Stimulated activated CD4-positive, alpha-beta T cell treated with anti-CD3 and anti-CD28 coated beads, Interleukin-15, amount 100 ng/mL, for 48 hours (primary cell): ENCODE results near the gene TCF20.

Experiments
- DNase-seq, 2 donors: peaks; one replicate each; pipeline ENCODE4 v3.0.0-alpha.2; 2020; ENCODE audit warnings: low read depth in 2 of 2

The TCF20 gene

GRCh38 chr22:42261296-42261695 lies 9.2 kb downstream of the TCF20 start:
- DNase-seq, result no peak

- no peak for DNase-seq
Observed at GRCh38 chr22:42258126-42258525, 12.3 kb downstream of the TCF20 start.

GRCh38 chr22:42257386-42257785 lies 13.1 kb downstream of the TCF20 start:
- DNase-seq, result no peak

GRCh38 chr22:42256930-42257329 lies 13.5 kb downstream of the TCF20 start:
- no peak for DNase-seq

DNA sequence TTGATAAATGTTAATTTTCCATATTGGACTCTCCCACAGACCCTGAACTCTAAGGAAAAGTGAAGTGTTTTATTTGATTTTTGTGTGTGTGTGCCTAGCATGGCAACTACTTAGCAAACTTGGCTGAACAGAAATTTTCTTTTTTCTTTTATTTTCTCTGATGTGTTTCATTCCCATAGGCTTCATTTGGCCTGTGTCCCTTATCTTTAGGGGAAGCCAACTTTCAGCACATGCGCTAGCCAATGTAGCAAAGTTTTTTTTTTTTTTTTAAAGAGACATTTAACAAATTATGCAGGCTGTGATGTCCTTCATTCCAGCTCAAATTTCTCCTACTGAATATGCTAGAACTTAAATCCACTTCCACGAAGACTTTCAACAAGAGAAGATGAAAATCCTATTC lies 14.2 kb downstream of the TCF20 start:
- DNase-seq, result no peak

- no peak for DNase-seq
Observed at GRCh38 chr22:42249831-42250230, 20.6 kb downstream of the TCF20 start.

DNA sequence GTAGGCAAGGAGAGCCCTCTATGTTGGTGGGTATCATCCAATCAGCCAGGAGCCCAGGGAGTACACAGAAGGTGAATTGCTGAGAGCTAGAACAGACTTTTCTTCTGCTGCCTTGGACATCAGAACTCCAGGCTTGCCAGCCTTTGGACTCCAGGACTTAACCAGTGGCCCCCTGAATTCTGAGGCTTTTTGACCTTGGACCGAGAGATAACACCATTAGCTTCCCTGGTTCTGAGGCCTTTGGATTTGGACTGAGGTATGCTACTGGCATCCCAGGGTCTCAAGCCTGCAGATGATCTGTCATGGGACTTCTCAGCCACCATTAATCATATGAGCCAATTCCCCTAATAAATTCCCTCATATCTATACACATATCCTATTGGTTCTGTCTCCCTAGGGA lies 21.5 kb downstream of the TCF20 start:
- DNase-seq, result no peak

DNA sequence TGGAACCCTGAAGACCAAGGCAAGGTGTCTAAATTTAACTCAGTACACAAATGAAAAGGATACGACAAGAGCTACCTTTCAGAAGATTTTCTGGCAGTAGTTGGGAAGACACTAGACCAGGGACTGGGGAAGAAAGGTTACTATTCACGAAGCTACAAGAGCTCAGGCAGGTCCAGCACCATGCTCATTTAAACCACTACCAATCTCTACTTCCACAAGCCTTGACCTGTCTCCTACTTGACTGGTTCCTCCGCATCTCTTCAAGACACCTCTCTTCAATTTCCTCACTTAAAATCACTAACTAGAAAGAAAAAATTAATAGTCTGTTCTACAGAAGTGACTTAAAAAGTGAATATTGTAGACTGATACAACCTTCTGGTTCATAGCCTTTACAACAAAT lies 22.9 kb downstream of the TCF20 start:
- no peak for DNase-seq

DNA sequence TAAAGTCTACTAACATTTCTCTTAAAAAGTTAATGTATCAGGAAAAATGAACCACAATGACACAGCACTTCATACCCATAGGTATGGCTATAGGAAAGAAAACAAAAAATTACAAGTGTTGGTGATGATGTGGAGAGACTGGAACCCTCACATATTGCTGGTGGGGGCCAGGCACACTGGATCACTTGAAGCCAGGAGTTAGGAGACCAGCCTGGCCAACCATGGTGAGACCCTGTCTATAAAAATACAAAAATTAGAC lies 26.7 kb downstream of the TCF20 start:
- DNase-seq, result no peak

DNA sequence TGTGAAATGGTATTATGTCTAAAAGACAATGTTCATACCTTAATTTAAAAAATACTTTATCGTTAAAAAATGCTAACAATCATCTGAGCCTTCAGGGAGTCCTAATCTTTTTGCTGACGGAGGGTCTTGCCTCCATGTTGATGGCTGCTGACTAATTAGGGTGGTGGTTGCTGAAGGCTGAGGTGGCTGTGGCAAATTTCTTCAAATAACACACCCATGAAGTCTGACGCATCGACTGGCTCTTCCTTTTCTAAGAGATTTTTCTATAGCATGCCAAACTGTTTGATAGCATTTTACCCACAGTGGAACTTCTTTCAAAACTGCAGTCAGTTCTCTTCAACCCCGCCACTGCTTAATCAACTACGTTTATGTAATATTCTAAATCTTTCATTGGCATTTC lies 33.6 kb downstream of the TCF20 start:
- no peak for DNase-seq

DNA sequence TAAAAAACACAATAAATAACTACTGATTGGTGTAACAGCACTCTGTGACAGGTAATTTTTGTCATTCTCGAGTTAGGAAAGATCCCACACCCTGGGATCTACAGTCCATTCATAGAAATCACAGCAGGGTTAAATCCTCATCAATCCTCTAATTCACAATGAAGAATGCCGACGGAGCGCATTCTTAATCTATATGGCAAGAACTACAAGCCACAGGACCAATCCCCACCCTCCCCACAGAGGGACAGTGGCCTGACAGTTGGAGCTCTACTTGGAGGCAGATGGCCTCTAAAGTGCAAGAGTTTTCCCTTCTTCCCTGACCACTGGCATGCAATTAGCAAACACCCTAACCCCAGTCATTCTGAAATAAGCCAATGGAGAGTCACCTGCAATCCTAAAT lies 34.2 kb downstream of the TCF20 start:
- DNase-seq, result no peak

DNA sequence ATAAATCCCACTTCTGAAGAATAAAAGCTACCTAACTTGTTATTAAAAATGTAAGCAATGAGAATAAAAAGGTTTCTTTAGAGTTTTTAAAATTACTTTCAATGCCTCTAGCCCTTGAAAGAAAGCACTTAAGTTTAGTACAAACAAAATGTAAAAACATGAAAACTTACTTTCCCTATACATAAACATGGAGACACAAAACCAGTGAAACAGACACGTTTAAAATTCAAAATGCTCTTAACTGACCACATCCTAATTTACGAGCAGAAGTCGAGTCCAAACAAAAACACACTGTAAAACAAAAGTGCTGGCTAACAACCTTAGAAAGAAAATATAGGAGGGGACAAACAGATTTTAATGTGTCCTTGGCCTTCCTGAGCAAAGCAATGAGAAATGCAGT lies 36.6 kb downstream of the TCF20 start:
- no peak for DNase-seq

DNA sequence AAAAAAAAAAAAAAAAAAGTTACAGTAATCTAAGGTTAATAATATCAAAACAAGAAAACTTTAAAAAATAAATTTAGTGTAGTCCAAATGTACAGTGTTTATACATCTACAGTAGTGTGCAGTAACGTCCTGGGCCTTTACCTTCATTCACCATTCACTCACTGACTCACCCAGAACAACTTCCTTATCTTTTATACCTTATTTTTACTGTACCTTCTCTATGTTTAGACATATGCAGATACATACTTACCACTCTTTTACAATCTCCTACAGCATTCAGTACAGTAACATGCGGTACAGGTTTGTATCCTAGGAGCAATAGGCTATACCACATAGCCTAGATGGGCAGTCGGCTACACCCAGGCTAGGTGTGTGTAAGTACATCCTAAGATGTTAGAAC lies 38.5 kb downstream of the TCF20 start:
- no peak for DNase-seq

DNA sequence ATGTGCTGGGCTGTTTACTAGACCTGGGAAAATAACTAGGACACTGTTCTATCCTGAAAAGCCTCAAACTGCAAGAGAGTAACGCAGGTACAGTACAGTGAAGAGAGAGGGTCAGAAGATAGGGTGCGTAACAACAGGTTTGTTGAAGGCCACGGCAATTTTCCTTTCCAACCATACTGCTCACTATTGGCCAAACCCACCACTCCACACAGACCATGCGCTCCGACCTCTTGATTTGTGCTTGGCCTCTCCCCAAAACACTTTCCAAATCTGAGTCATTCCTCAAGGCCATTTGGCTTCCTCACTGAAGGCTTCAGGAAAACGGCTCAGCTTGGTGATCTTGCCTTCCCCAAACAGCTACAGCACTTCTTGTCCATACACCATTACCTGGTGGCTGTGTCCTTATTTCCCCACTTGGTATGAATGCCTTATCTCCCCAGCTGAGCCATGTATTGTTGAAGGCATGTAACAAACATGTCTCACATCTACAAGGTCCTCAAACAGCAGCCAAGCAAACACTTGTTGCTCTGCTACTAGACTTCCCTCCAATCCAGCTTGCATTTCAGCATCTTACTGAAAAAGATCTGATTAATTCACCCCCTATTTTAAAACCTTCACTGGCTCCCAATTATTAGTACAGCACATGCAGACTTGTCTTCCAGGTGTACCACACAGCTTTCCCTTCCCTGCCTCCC lies 40.9 kb downstream of the TCF20 start:
- no peak for DNase-seq

DNA sequence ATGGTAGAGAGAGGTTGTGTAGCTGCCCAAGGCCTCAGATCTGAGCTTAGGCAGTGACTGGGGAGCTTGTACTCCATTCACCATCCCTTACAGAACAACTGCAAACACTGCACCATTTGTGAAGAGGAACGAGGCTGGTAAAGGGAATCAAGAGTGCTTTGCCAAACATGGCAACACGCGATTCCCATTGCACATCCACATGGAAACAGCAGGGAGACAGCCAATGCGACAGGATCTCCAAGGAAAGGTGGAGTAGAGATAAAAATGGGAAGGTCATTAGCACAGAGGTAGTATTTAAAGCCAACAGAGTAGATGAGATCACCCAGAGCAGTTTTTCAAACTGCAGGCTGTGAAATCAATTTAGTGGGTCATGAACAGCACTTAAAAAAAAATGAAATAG lies 42.0 kb downstream of the TCF20 start:
- DNase-seq, result no peak

- no peak for DNase-seq
Observed at GRCh38 chr22:42227435-42227834, 43.0 kb downstream of the TCF20 start.

GRCh38 chr22:42225841-42226240 lies 44.6 kb downstream of the TCF20 start:
- no peak for DNase-seq

DNA sequence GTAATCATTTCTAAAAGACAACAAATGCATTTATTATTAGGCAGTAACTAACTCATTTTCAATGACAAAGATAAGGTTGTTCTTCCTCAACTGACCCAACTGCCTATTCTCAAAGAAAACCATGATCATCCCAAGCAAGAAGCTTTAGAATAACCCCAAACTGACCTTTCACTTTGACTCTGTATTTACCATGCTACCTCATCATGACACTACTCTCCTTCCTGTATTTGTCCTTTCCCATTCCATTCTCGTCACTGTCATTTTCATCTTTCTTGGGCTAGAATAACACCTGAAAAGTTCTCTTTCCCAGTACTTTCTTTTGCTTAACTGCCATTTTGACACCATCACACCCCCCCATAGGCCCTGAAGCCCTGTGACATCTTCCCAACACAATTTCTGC lies 48.3 kb downstream of the TCF20 start:
- no peak for DNase-seq
